GM12878 (cell line): ENCODE results near the gene MOAP1. TPM values are rescaled to one million over a fixed set of nuclear protein-coding genes. Genes with fewer than 3 reads are reported as not detected.
"Not testable (repeated sequence)": the region's sequence is repeated elsewhere in the genome, so short reads cannot be mapped to it uniquely, and the experiment has no call there.

Experiments
- ATAC-seq: fragments of 200-7000 bp; cut with Tn5 transposase; 3 replicates; pipeline ENCODE4 v1.9.1; 2020; ENCODE audit warnings: mild to moderate bottlenecking, moderate library complexity
- BruUV-seq: library from RNA; stranded (reverse); fragments of 400-500 nt; replicated peaks from 2 replicates; lab custom pipeline; 2021; lab: Mats Ljungman, UMichigan
- CTCF ChIA-PET: fragments of 300-600 bp; sonication (Branson Sonifier 250); formaldehyde crosslinking; extraction: SDS; loops from one replicate; lab custom pipeline; 2021; ENCODE audit warnings: inconsistent platforms; lab: Yijun Ruan, JAX
- POLR2A ChIA-PET: fragments of 350-600 bp; formaldehyde crosslinking; extraction: SDS; loops from one replicate; lab custom pipeline; 2021; ENCODE audit warnings: inconsistent platforms; lab: Charles Lee
- RAD21 ChIA-PET: fragments of 300-600 bp; sonication (Branson Sonifier 250); formaldehyde crosslinking; loops from one replicate; lab custom pipeline; 2023; ENCODE audit warnings: antibody characterized with exemption; ENCODE audit not compliant: unreplicated experiment; lab: Charles Lee
- SMC1A ChIA-PET: fragments of 300-600 bp; sonication (Branson Sonifier 250); formaldehyde crosslinking; loops from one replicate; lab custom pipeline; 2023; ENCODE audit not compliant: unreplicated experiment, uncharacterized antibody; lab: Charles Lee
- DNase-seq: peaks from one replicate; pipeline ENCODE4 v3.0.0-alpha.2; 2011; ENCODE audit warnings: low read depth, low spot score
- FAIRE-seq: peaks from 3 replicates; lab custom pipeline; 2011; peaks lifted over from hg19 to GRCh38; lab: Jason Lieb, UNC
- H2AFZ ChIP-seq: 2 replicates; pipeline ENCODE4 v1.6.0; 2011; ENCODE audit warnings: low read depth, low read length, control low read depth; ENCODE audit not compliant: control insufficient read depth
- H3K27ac ChIP-seq: 2 replicates; pipeline ENCODE4 v1.5.1; 2011; ENCODE audit warnings: control low read depth; ENCODE audit not compliant: control insufficient read depth, insufficient read depth
- H3K27me3 ChIP-seq, 2 experiments: replicated peaks in 1 of 2; 2 replicates each; pipeline versions ENCODE4 v1.6.0 to v1.6.1; 2011; ENCODE audit warnings: low read length in 1 of 2; ENCODE audit not compliant: control insufficient read depth in 2 of 2, insufficient read depth in 2 of 2
- H3K36me3 ChIP-seq, 2 experiments: 2 replicates each; pipeline ENCODE4 v1.5.1; 2011; ENCODE audit warnings: low read length in 1 of 2; ENCODE audit not compliant: control insufficient read depth in 2 of 2, insufficient read depth in 2 of 2
- H3K4me1 ChIP-seq: 2 replicates; pipeline ENCODE4 v1.6.1; 2011; ENCODE audit warnings: mild to moderate bottlenecking, low read length, moderate library complexity, mixed read lengths; ENCODE audit not compliant: control insufficient read depth, insufficient read depth
- H3K4me2 ChIP-seq: 2 replicates; pipeline ENCODE4 v1.6.0; 2011; ENCODE audit warnings: control low read depth; ENCODE audit not compliant: control insufficient read depth, insufficient read depth
- H3K4me3 ChIP-seq: fragments of 200-600 bp; sonication (generic); 2 replicates; pipeline ENCODE4 v1.5.1; 2016
- H3K79me2 ChIP-seq: 2 replicates; pipeline ENCODE4 v1.6.0; 2011; ENCODE audit warnings: low read length; ENCODE audit not compliant: control insufficient read depth, insufficient read depth
- H3K9ac ChIP-seq: 2 replicates; pipeline ENCODE4 v1.8.0; 2011; ENCODE audit warnings: low read length, control low read depth, mixed read lengths; ENCODE audit not compliant: control insufficient read depth, insufficient read depth
- H3K9me3 ChIP-seq: replicated peaks from 3 replicates; pipeline ENCODE4 v1.5.1; 2011; ENCODE audit warnings: mild to moderate bottlenecking, low read length; ENCODE audit not compliant: control insufficient read depth, insufficient read depth
- H4K20me1 ChIP-seq: 2 replicates; pipeline ENCODE4 v1.6.0; 2011; ENCODE audit not compliant: control insufficient read depth, insufficient read depth
- ATF7 ChIP-seq: fragments of 450-650 bp; IDR thresholded peaks from 2 replicates; pipeline ENCODE4 v1.6.1; 2016; ENCODE audit warnings: low read depth, mild to moderate bottlenecking
- BACH1 ChIP-seq: fragments of 450-650 bp; IDR thresholded peaks from 2 replicates; pipeline ENCODE4 v1.6.1; 2017; ENCODE audit warnings: mild to moderate bottlenecking, borderline replicate concordance
- BCL11A ChIP-seq: IDR thresholded peaks from 2 replicates; pipeline ENCODE4 v1.6.1; 2011; ENCODE audit warnings: low read depth, low read length
- BHLHE40 ChIP-seq, 2 experiments: fragments of 450-650 bp in 1 of 2; IDR thresholded peaks; 2 replicates each; pipeline ENCODE4 v1.6.1; 2011 to 2017; ENCODE audit warnings: low read depth in 2 of 2, borderline replicate concordance in 1 of 2, improper control_type of control experiment in 1 of 2, low read length in 1 of 2, mild to moderate bottlenecking in 1 of 2
- DPF2 ChIP-seq: fragments of 450-650 bp; IDR thresholded peaks from 2 replicates; pipeline ENCODE4 v1.6.1; 2017; ENCODE audit warnings: mild to moderate bottlenecking
- EP300 ChIP-seq, 2 experiments: fragments of 150-350 bp in 1 of 2; IDR thresholded peaks; 2 replicates each; pipeline ENCODE4 v1.6.1; 2011 to 2012; ENCODE audit warnings: low read depth in 2 of 2, low read length in 2 of 2, borderline replicate concordance in 1 of 2, improper control_type of control experiment in 1 of 2, inconsistent platforms in 1 of 2; ENCODE audit not compliant: control insufficient read depth in 1 of 2
- HDGF ChIP-seq: fragments of 450-650 bp; IDR thresholded peaks from 2 replicates; pipeline ENCODE4 v1.6.1; 2016; ENCODE audit warnings: antibody characterized with exemption
- IKZF1 ChIP-seq: fragments of 450-650 bp; conservative IDR thresholded peaks from 2 replicates; pipeline ENCODE4 v1.6.1; 2017; ENCODE audit warnings: antibody characterized with exemption, mild to moderate bottlenecking
- KLF5 ChIP-seq: fragments of 450-650 bp; IDR thresholded peaks from 2 replicates; pipeline ENCODE4 v1.6.1; 2014; ENCODE audit warnings: mild to moderate bottlenecking; ENCODE audit not compliant: partially characterized antibody
- MEF2B ChIP-seq: fragments of 450-650 bp; IDR thresholded peaks from 2 replicates; pipeline ENCODE4 v1.6.1; 2018; ENCODE audit warnings: mild to moderate bottlenecking, moderate library complexity; ENCODE audit not compliant: partially characterized antibody, poor library complexity, severe bottlenecking
- MTA2 ChIP-seq: fragments of 450-650 bp; IDR thresholded peaks from 2 replicates; pipeline ENCODE4 v1.6.1; 2016; ENCODE audit warnings: low read depth, mild to moderate bottlenecking, moderate library complexity
- NBN ChIP-seq: fragments of 450-650 bp; IDR thresholded peaks from 2 replicates; pipeline ENCODE4 v1.6.1; 2016
- NR2F1 ChIP-seq: fragments of 450-650 bp; conservative IDR thresholded peaks from 2 replicates; pipeline ENCODE4 v1.6.1; 2017; ENCODE audit warnings: mild to moderate bottlenecking
- PAX5 ChIP-seq: IDR thresholded peaks from 2 replicates; pipeline ENCODE4 v1.6.1; 2011; ENCODE audit warnings: low read depth, low read length, borderline replicate concordance
- PKNOX1 ChIP-seq: fragments of 450-650 bp; IDR thresholded peaks from 2 replicates; pipeline ENCODE4 v1.6.1; 2016; ENCODE audit warnings: mild to moderate bottlenecking
- SMARCA5 ChIP-seq: fragments of 450-650 bp; IDR thresholded peaks from 2 replicates; pipeline ENCODE4 v1.6.1; 2017; ENCODE audit warnings: mild to moderate bottlenecking
- ZNF217 ChIP-seq: fragments of 450-650 bp; IDR thresholded peaks from 2 replicates; pipeline ENCODE4 v1.6.1; 2017; ENCODE audit warnings: antibody characterized with exemption, mild to moderate bottlenecking
- ZNF687 ChIP-seq: fragments of 450-650 bp; IDR thresholded peaks from 2 replicates; pipeline ENCODE4 v1.6.1; 2017; ENCODE audit warnings: mild to moderate bottlenecking, moderate library complexity
- WGBS: methylation state at CpG from one replicate; pipeline ENCODE4 v1.1.6; 2016; ENCODE audit warnings: low lambda C conversion rate; ENCODE audit not compliant: insufficient replicate concordance, insufficient coverage; ENCODE audit errors: missing lambda C conversion rate; 5-methylcytosine and 5-hydroxymethylcytosine counted together
- in situ Hi-C: fragments of 300-500 bp; cut with MboI; formaldehyde crosslinking; loops from 9 replicates; pipeline ENCODE4 v1.14.3; 2018; ENCODE audit warnings: mixed read lengths
- intact Hi-C: fragments of 100-400 bp; cut with micrococcal nuclease; formaldehyde crosslinking; loops from one replicate; pipeline ENCODE4 v1.14.2; 2022; ENCODE audit not compliant: unreplicated experiment
- polyA plus RNA-seq, 11 experiments: library from polyadenylated mRNA; depleted of rRNA in 4 of 11; unstranded in 6 of 11; stranded (reverse) in 5 of 11; fragments of >200 nt; fragmentation: Nextera tagmentation in 4 of 11; fragmentation: Illumina TruSeq in 1 of 11; extraction: Ambion mirVana in 4 of 11; extraction: Trizol in 1 of 11; gene quantifications; 1 replicate in 1 of 11; 2 replicates in 10 of 11; pipeline versions ENCODE4 v1.2.1 to v1.2.3, GENCODE V29; 2011 to 2016; ENCODE audit warnings: inconsistent platforms in 2 of 11, missing spikeins in 2 of 11, low read depth in 1 of 11
- total RNA-seq, 4 experiments: library from RNA; depleted of rRNA in 3 of 4; stranded (reverse); fragments of >200 nt in 3 of 4; fragmentation: Illumina TruSeq in 1 of 4; extraction: Trizol in 1 of 4; gene quantifications; 2 replicates each; pipeline versions ENCODE4 v1.2.1 to v1.2.3, GENCODE V29; 2013 to 2021

Gene MOAP1
- total and polyA plus RNA-seq, 10 of the 15 experiments (the other 5 are each of a cell fraction or from before 2014, with no cell fraction given): 3.1 to 51.9 (median 11.4) TPM

GRCh38 chr14:93165271-93166265, 19.1 kb downstream of the MOAP1 start:
- H3K4me3 ChIP-seq: not testable (repeated sequence)
- TF ChIP-seq ZNF687 (peak; percentile 0; the same call in 1 of the 2 replicates), ATF7 (peak; percentile 71), KLF5 (peak; percentile 70), BCL11A (peak; percentile 17; the same call in 1 of the 2 replicates), MTA2 (peak; percentile 76), IKZF1 (peak; percentile 73), DPF2 (peak; percentile 77), EP300 (IDR thresholded peaks at IDR 0.05; ENCODE audit: borderline replicate concordance in 1 of 2, control insufficient read depth in 1 of 2, low read depth in 2 of 2, low read length in 2 of 2) (peak in 1 of 2 experiments; percentile 28; a peak in 1 of 4 replicates), HDGF (peak; percentile 60; the same call in 1 of the 2 replicates), PAX5 (0 out of 2 replicates have a peak, but pooled peaks have one; percentile 4), NR2F1 (peak; percentile 95), BACH1 (peak; percentile 42; the same call in 1 of the 2 replicates), ZNF217 (peak; percentile 17; the same call in 1 of the 2 replicates), SMARCA5 (peak; percentile 62; the same call in 1 of the 2 replicates), PKNOX1 (peak; percentile 73), NBN (peak; percentile 63; the same call in 1 of the 2 replicates), BHLHE40 (IDR thresholded peaks at IDR 0.05; ENCODE audit: borderline replicate concordance in 1 of 2, low read depth in 2 of 2, low read length in 1 of 2) (peak in 1 of 2 experiments; percentile 59; a peak in 1 of 4 replicates), MEF2B (peak; percentile 58)

More at GRCh38 chr14:93165271-93166265, 19.1 kb downstream of the MOAP1 start:
- ATAC-seq (peak; percentile 72), DNase-seq (peak; percentile 26)
- H3K36me3 ChIP-seq, H4K20me1 ChIP-seq, H3K27me3 ChIP-seq, H3K9me3 ChIP-seq, H3K9ac ChIP-seq, H3K4me2 ChIP-seq, H2AFZ ChIP-seq, in situ Hi-C loops, H3K79me2 ChIP-seq, FAIRE-seq, H3K4me1 ChIP-seq: not testable (repeated sequence)
- SMC1A ChIA-PET: interaction anchor here (0.8 to 7.8 kb wide), 5 partner anchors 11 to 132 kb away, joined by 3 to 69 read pairs (median 12); partner anchors contain the start of genes LYSET and MOAP1
- CTCF ChIA-PET: interaction anchor here (0.6 to 5.4 kb wide), 8 partner anchors 11 to 52 kb away, joined by 3 to 47 read pairs (median 8); no protein-coding TSS in a partner anchor
- POLR2A ChIA-PET: interaction anchor here (0.9 to 2.0 kb wide), 2 partner anchors 11 to 15 kb away, joined by 3 to 12 read pairs; no protein-coding TSS in a partner anchor
- 69% methylated on average over 26 of the region's 26 CpGs for WGBS
- RAD21 ChIA-PET: interaction anchor here (1.1 to 3.3 kb wide), 3 partner anchors 13 to 51 kb away, joined by 3 to 34 read pairs (median 5); partner anchors contain the start of gene ITPK1
- BruUV-seq: TSS peak; percentile 96
- H3K27ac ChIP-seq: peak overlapping the region; percentile 58
- intact Hi-C loops: loop anchor here (5.0 to 10.0 kb wide), 2 partner anchors 42 to 451 kb away; partner anchors contain the start of genes GON7 and UBR7
